NT2/D1 (cell line): ENCODE results near the gene LYPLA2.

Experiments used
- DNase-seq: peaks from one replicate; pipeline ENCODE4 v3.0.0-alpha.2; 2011; ENCODE audit warnings: low read depth, low spot score
- H3K27me3 ChIP-seq: 2 replicates; pipeline ENCODE4 v1.6.0; 2011; ENCODE audit warnings: mild to moderate bottlenecking; ENCODE audit not compliant: insufficient read length, insufficient read depth
- H3K36me3 ChIP-seq: 2 replicates; pipeline ENCODE4 v1.6.1; 2011; ENCODE audit warnings: mild to moderate bottlenecking, low read length, mixed read lengths; ENCODE audit not compliant: insufficient read depth, insufficient read length
- H3K4me1 ChIP-seq: 2 replicates; pipeline ENCODE4 v1.5.1; 2011; ENCODE audit not compliant: insufficient read depth, insufficient read length
- H3K4me3 ChIP-seq: 2 replicates; pipeline ENCODE4 v1.5.1; 2011; ENCODE audit warnings: low read depth; ENCODE audit not compliant: insufficient read length
- H3K9ac ChIP-seq: 2 replicates; pipeline ENCODE4 v1.6.0; 2011; ENCODE audit warnings: low read depth; ENCODE audit not compliant: insufficient read length
- H3K9me3 ChIP-seq: 2 replicates; pipeline ENCODE4 v1.5.1; 2011; ENCODE audit warnings: mild to moderate bottlenecking, low read length; ENCODE audit not compliant: insufficient read depth
- SUZ12 ChIP-seq: IDR thresholded peaks from 2 replicates; pipeline ENCODE4 v1.6.1; 2011; ENCODE audit not compliant: insufficient read length, insufficient read depth; ENCODE audit errors: extremely low read depth
- YY1 ChIP-seq: IDR thresholded peaks from 2 replicates; pipeline ENCODE4 v1.6.1; 2011; ENCODE audit not compliant: insufficient read length, insufficient read depth
- ZNF274 ChIP-seq: IDR thresholded peaks from 2 replicates; pipeline ENCODE4 v1.6.1; 2011; ENCODE audit warnings: mild to moderate bottlenecking, low read depth, low read length

The LYPLA2 gene

GRCh38 chr1:23843644-23844043, 52.7 kb downstream of the LYPLA2 start:
- Histone ChIP-seq H3K4me1 (no peaks in the 10 kb centered on the region), H3K27me3 (no peaks in the 10 kb centered on the region), H3K4me3 (no peak overlapping the region), H3K36me3 (no peaks in the 10 kb centered on the region), H3K9ac (no peak overlapping the region), H3K9me3 (peaks cover 10% of the 10 kb centered on the region; the same call in 1 of the 2 replicates)
- no peak for DNase-seq
- TF ChIP-seq YY1 (no peak), ZNF274 (no peak), SUZ12 (no peak)
